ENCODE results near the gene IRF4.

Gene IRF4

DNA sequence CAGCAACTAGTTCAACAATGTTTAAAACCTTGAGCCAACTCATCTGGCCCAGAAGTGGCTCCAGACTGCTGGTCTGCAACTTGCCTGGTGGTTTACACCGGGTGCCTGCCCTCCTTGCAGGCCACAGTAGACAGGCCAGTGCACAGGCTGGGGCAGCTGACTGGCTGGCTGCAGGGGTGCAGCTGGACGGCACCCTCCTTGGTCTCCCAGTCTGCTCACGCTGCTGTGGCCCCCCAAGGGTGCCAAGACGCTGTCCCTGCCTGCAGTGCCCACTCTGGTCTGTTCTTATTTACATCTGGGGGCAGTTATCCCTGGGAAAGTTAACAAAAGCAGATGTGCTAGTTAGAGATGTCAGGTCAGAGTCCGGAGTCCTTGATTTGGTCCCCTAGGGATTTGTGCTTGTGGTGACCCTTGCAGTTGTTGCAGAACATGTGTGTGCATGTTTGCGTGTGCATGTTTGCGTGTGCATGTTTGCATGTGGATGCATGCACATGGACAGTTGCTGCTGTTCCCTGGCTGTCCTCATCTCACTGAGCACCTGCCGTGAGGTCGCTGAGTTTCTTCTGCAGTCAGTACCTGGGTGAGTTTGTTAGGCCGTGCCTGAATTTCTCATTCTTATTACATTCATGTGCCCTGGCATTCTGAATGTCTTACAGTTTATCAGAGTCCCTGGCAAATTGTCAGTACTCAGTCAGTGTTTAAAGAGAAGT lies 48.2 kb upstream of the IRF4 start:
- TF ChIP-seq, protein P1, sequence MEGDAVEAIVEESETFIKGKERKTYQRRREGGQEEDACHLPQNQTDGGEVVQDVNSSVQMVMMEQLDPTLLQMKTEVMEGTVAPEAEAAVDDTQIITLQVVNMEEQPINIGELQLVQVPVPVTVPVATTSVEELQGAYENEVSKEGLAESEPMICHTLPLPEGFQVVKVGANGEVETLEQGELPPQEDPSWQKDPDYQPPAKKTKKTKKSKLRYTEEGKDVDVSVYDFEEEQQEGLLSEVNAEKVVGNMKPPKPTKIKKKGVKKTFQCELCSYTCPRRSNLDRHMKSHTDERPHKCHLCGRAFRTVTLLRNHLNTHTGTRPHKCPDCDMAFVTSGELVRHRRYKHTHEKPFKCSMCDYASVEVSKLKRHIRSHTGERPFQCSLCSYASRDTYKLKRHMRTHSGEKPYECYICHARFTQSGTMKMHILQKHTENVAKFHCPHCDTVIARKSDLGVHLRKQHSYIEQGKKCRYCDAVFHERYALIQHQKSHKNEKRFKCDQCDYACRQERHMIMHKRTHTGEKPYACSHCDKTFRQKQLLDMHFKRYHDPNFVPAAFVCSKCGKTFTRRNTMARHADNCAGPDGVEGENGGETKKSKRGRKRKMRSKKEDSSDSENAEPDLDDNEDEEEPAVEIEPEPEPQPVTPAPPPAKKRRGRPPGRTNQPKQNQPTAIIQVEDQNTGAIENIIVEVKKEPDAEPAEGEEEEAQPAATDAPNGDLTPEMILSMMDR (IDR thresholded peaks at IDR 0.05; ENCODE audit: low read length), result no peak
- Histone ChIP-seq H3K4me1 (ENCODE audit: low read length) (no peaks in the 10 kb centered on the region; the same call in 1 of the 2 replicates), H4K20me1 (ENCODE audit: insufficient read depth, low read length) (no peaks in the 10 kb centered on the region), H3K9me3 (replicated peaks; ENCODE audit: insufficient read depth, low read length) (no peaks in the 10 kb centered on the region), H3K79me2 (ENCODE audit: low read length) (peaks cover 84% of the 10 kb centered on the region), H3K4me2 (ENCODE audit: low read depth, low read length) (no peak overlapping the region), H3K27ac (ENCODE audit: low read length) (no peak overlapping the region), H3K4me3 (ENCODE audit: low read length) (no peak overlapping the region), H3K27me3 (replicated peaks; ENCODE audit: insufficient read depth, low read length) (no peaks in the 10 kb centered on the region), H3K9ac (ENCODE audit: low read length) (no peak overlapping the region), H3K36me3 (replicated peaks; ENCODE audit: insufficient read depth, low read length) (peaks cover 18% of the 10 kb centered on the region), H2AFZ (ENCODE audit: low read length) (no peak overlapping the region), H3K9me2 (replicated peaks; ENCODE audit: insufficient read depth, low read length) (no peaks in the 10 kb centered on the region), H3F3A (ENCODE audit: insufficient read depth, low read length) (no peaks in the 10 kb centered on the region)
- no peak for DNase-seq

DNA sequence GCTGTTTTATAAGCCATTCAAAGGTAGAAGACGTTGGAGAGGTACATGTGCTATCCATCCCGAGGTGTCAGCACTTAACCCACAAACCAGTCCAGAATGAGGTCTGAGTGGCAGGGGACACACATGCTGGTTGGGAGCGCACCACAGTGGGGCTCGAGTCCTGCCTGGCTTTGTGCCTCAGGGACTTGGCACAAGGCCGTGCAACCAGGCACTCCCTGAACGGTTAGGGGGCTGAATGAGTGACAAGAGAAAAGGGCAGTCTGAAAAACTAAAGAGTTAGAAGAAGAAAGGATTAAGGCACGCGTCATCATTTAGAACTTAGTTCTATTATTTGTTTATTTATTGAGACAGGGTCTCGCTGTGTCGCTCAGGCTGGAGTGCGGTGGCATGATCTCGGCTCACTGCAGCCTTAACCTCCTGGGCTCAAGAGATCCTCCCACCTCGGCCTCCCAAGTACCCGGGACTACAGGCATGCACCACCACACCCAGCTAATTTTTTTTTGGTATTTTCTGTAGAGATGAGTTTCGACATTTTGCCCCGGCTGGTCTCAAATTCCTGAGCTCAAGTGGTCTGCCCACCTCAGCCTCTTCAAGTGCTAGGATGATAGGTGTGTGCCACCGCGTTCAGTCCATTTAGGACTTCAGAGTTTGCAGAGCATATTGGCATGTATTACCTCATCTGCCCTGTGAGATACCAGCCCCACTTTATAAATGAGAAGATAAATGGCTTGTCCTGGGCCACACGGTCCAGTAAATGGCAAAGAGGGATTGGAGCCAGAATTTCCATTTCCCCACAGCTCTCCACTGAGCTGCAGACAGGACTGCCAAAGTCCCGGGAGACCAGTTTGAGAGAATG lies 47.4 kb upstream of the IRF4 start:
- no peak overlapping the region for H3K27ac ChIP-seq (ENCODE audit: low read length)
- TF ChIP-seq EZH2phosphoT487 (IDR thresholded peaks at IDR 0.05; ENCODE audit: low read length) (no peak), EZH2 (optimal IDR thresholded peaks at IDR 0.05; ENCODE audit: low read depth, low read length) (no peak)
- TF ChIP-seq, protein P1 (IDR thresholded peaks at IDR 0.05; ENCODE audit: low read length), result no peak
- H2AFZ ChIP-seq (ENCODE audit: low read length), result no peak overlapping the region
- H3K79me2 ChIP-seq (ENCODE audit: low read length), result peaks cover 76% of the 10 kb centered on the region
- no peaks in the 10 kb centered on the region for H3K27me3 ChIP-seq (replicated peaks; ENCODE audit: insufficient read depth, low read length)
- H3K4me3 ChIP-seq (ENCODE audit: low read length), result no peak overlapping the region
- no peaks in the 10 kb centered on the region for H3F3A ChIP-seq (ENCODE audit: insufficient read depth, low read length)
- no peak overlapping the region for H3K4me2 ChIP-seq (ENCODE audit: low read depth, low read length)
- H3K4me1 ChIP-seq (ENCODE audit: low read length), result no peaks in the 10 kb centered on the region
- no peaks in the 10 kb centered on the region for H4K20me1 ChIP-seq (ENCODE audit: insufficient read depth, low read length)
- H3K36me3 ChIP-seq (replicated peaks; ENCODE audit: insufficient read depth, low read length), result peaks cover 18% of the 10 kb centered on the region
- H3K9me2 ChIP-seq (replicated peaks; ENCODE audit: insufficient read depth, low read length), result no peaks in the 10 kb centered on the region
- H3K9ac ChIP-seq (ENCODE audit: low read length), result no peak overlapping the region
- no peaks in the 10 kb centered on the region for H3K9me3 ChIP-seq (replicated peaks; ENCODE audit: insufficient read depth, low read length)
- DNase-seq, result no peak

DNA sequence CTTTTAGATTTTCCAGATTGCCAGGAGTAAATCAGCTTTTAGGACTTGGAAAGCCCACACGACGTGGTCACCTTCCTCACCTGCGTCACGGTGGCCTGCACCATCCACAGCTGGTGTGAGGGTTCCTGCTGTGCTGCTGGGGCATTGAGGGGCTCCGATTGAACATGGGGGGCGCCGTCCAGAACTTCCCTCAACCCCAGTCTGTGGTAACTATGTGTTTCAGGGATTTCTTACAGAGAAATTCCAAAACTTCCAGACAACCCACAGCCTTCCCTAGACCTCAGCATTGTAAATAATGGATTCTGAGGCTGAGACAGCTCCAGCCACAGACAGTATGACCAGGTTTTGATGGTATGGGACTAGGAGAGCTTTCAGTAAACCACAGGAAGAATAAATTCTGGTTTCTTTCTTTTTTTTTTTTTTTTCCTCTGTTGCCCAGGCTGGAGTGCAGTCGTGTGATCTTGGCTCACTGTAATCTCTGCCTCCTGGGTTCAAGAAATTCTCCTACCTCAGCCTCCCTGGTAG lies 46.7 kb upstream of the IRF4 start:
- Histone ChIP-seq H3K9me2 (replicated peaks; ENCODE audit: insufficient read depth, low read length) (no peaks in the 10 kb centered on the region), H3K36me3 (replicated peaks; ENCODE audit: insufficient read depth, low read length) (peaks cover 16% of the 10 kb centered on the region), H3K79me2 (ENCODE audit: low read length) (peaks cover 69% of the 10 kb centered on the region), H3K4me3 (ENCODE audit: low read length) (no peak overlapping the region), H3K27ac (ENCODE audit: low read length) (no peak overlapping the region), H3K9me3 (replicated peaks; ENCODE audit: insufficient read depth, low read length) (no peaks in the 10 kb centered on the region), H3K4me1 (ENCODE audit: low read length) (no peaks in the 10 kb centered on the region), H3F3A (ENCODE audit: insufficient read depth, low read length) (no peaks in the 10 kb centered on the region), H3K4me2 (ENCODE audit: low read depth, low read length) (no peak overlapping the region), H2AFZ (ENCODE audit: low read length) (no peak overlapping the region), H4K20me1 (ENCODE audit: insufficient read depth, low read length) (no peaks in the 10 kb centered on the region), H3K9ac (ENCODE audit: low read length) (no peak overlapping the region), H3K27me3 (replicated peaks; ENCODE audit: insufficient read depth, low read length) (no peaks in the 10 kb centered on the region)
- TF ChIP-seq EZH2phosphoT487 (IDR thresholded peaks at IDR 0.05; ENCODE audit: low read length) (no peak), EZH2 (optimal IDR thresholded peaks at IDR 0.05; ENCODE audit: low read depth, low read length) (no peak)
- TF ChIP-seq, protein P1 (IDR thresholded peaks at IDR 0.05; ENCODE audit: low read length), result no peak
- no peak for DNase-seq

Data from MM.1S (cell line).